K562 (cell line): ENCODE measurements around the gene CCL24. TPM values are rescaled to one million over a fixed set of nuclear protein-coding genes. Genes with fewer than 3 reads are reported as not detected.
"Not testable (repeated sequence)": the region's sequence is repeated elsewhere in the genome, so short reads cannot be mapped to it uniquely, and the experiment has no call there.

Source experiments
- ATAC-seq: fragments of 200-7000 bp; cut with Tn5 transposase; 3 replicates; pipeline ENCODE4 v1.9.1; 2020; ENCODE audit warnings: moderate library complexity
- BruUV-seq: library from RNA; stranded (reverse); fragments of 400-500 nt; replicated peaks from 2 replicates; lab custom pipeline; 2021; lab: Mats Ljungman, UMichigan
- CTCF ChIA-PET: fragments of 300-600 bp; formaldehyde crosslinking; extraction: SDS; loops from one replicate; lab custom pipeline; 2021; ENCODE audit warnings: low intra/inter-chr PET ratio; lab: Yijun Ruan, JAX
- POLR2A ChIA-PET: fragments of 300-600, 350-650 bp; sonication (Branson Sonifier 250); formaldehyde crosslinking; extraction: SDS; loops from one replicate; lab custom pipeline; 2021; ENCODE audit warnings: antibody characterized with exemption, inconsistent platforms; lab: Yijun Ruan, JAX
- DNase-seq, 4 experiments: peaks; one replicate each; pipeline versions ENCODE4 v3.0.0 to v3.0.0-alpha.2; 2011 to 2018; ENCODE audit warnings: low spot score in 3 of 4, mixed read lengths in 3 of 4; ENCODE audit errors: extremely low read depth in 1 of 4
- FAIRE-seq: peaks from 2 replicates; lab custom pipeline; 2011; peaks lifted over from hg19 to GRCh38; lab: Jason Lieb, UNC
- H2AFZ ChIP-seq: 2 replicates; pipeline ENCODE4 v1.6.0; 2011; ENCODE audit warnings: low read depth, low read length, control low read depth, inconsistent platforms
- H3K27ac ChIP-seq: fragments of 200-600 bp; 3 replicates; pipeline ENCODE4 v1.8.0; 2011; ENCODE audit warnings: low read depth, mild to moderate bottlenecking, control low read depth, inconsistent platforms, low read length, moderate library complexity, mixed read lengths; ENCODE audit errors: extremely low read depth
- H3K27me3 ChIP-seq, 2 experiments: fragments of 300-600 bp in 1 of 2; 2 replicates in 1 of 2; 3 replicates in 1 of 2; pipeline versions ENCODE4 v1.6.0 to v1.8.0; 2011; ENCODE audit warnings: inconsistent platforms in 2 of 2, low read length in 2 of 2, mild to moderate bottlenecking in 1 of 2, mixed read lengths in 1 of 2, moderate library complexity in 1 of 2; ENCODE audit not compliant: control insufficient read depth in 2 of 2, insufficient read depth in 2 of 2
- H3K36me3 ChIP-seq: fragments of 300-600 bp; 3 replicates; pipeline ENCODE4 v1.8.0; 2011; ENCODE audit warnings: mild to moderate bottlenecking, low read length, inconsistent platforms; ENCODE audit not compliant: control insufficient read depth, insufficient read depth
- H3K4me1 ChIP-seq, 2 experiments: fragments of 200-600 bp in 1 of 2; replicated peaks in 1 of 2; 2 replicates in 1 of 2; 3 replicates in 1 of 2; pipeline versions ENCODE4 v1.5.1 to v1.8.0; 2011; ENCODE audit warnings: inconsistent platforms in 2 of 2, low read length in 2 of 2, mild to moderate bottlenecking in 1 of 2, mixed read lengths in 1 of 2, moderate library complexity in 1 of 2; ENCODE audit not compliant: control insufficient read depth in 2 of 2, insufficient read depth in 2 of 2
- H3K4me2 ChIP-seq: 2 replicates; pipeline ENCODE4 v1.6.1; 2011; ENCODE audit warnings: low read length, control low read depth, inconsistent platforms, mixed read lengths; ENCODE audit not compliant: insufficient read depth
- H3K4me3 ChIP-seq: fragments of 200-600 bp; sonication (generic), shearing (Covaris generic); 2 replicates; pipeline ENCODE4 v1.5.1; 2016; ENCODE audit warnings: control low read depth, inconsistent platforms
- H3K79me2 ChIP-seq: fragments of 200-600 bp; 3 replicates; pipeline ENCODE4 v1.8.0; 2011; ENCODE audit warnings: low read length, inconsistent platforms; ENCODE audit not compliant: control insufficient read depth, insufficient read depth
- H3K9ac ChIP-seq, 2 experiments: 2 replicates each; pipeline versions ENCODE4 v1.6.0 to v1.6.1; 2011; ENCODE audit warnings: low read depth in 2 of 2, low read length in 2 of 2, control low read depth in 1 of 2, inconsistent platforms in 1 of 2, mild to moderate bottlenecking in 1 of 2, mixed read lengths in 1 of 2; ENCODE audit not compliant: insufficient read depth in 1 of 2
- H3K9me1 ChIP-seq: one replicate; pipeline ENCODE4 v1.6.0; 2011; ENCODE audit warnings: inconsistent platforms, mild to moderate bottlenecking, low read length, moderate library complexity; ENCODE audit not compliant: control insufficient read depth, insufficient read depth
- H3K9me3 ChIP-seq: replicated peaks from 2 replicates; pipeline ENCODE4 v1.5.1; 2011; ENCODE audit warnings: low read depth, low read length, inconsistent platforms; ENCODE audit not compliant: control insufficient read depth, insufficient read depth
- H4K20me1 ChIP-seq: replicated peaks from 2 replicates; pipeline ENCODE4 v1.6.1; 2011; ENCODE audit warnings: low read length, inconsistent platforms, mixed read lengths; ENCODE audit not compliant: control insufficient read depth, insufficient read depth
- CCNT2 ChIP-seq: IDR thresholded peaks from 2 replicates; pipeline ENCODE4 v1.6.1; 2011; ENCODE audit warnings: borderline replicate concordance, low read depth, mild to moderate bottlenecking, moderate library complexity, mixed read lengths, low read length; ENCODE audit not compliant: insufficient read length; ENCODE audit errors: extremely low read depth
- HMG20A ChIP-seq: fragments of 450-650 bp; formaldehyde crosslinking; conservative IDR thresholded peaks from 2 replicates; pipeline ENCODE4 v1.4.0; 2020; ENCODE audit warnings: mild to moderate bottlenecking, mixed read lengths
- PRDM10 ChIP-seq: fragments of 450-650 bp; IDR thresholded peaks from 2 replicates; pipeline ENCODE4 v1.6.1; 2018; ENCODE audit not compliant: partially characterized antibody
- SRSF7 ChIP-seq: fragments of 200-400 bp; formaldehyde crosslinking; optimal IDR thresholded peaks from 2 replicates; pipeline ENCODE3; 2017; ENCODE audit warnings: mild to moderate bottlenecking, low read depth, low read length
- ZKSCAN1 ChIP-seq: fragments of 150-350 bp; IDR thresholded peaks from 2 replicates; pipeline ENCODE4 v1.6.1; 2016; ENCODE audit warnings: low read depth, low read length
- WGBS: fragments of 100-300 bp; shearing (Covaris generic); methylation state at CpG from one replicate; pipeline ENCODE4 v1.1.6; 2016; ENCODE audit warnings: low coverage, mixed read lengths; ENCODE audit not compliant: insufficient coverage; ENCODE audit errors: missing lambda C conversion rate; 5-methylcytosine and 5-hydroxymethylcytosine counted together
- in situ Hi-C: fragments of 300-500 bp; cut with MboI; formaldehyde crosslinking; loops from 4 replicates; pipeline ENCODE4 v1.15.0; 2018; ENCODE audit warnings: inconsistent platforms, mixed read lengths
- intact Hi-C: fragments of 100-400 bp; cut with micrococcal nuclease; formaldehyde crosslinking; loops from 2 replicates; pipeline ENCODE4 v1.14.2; 2022
- polyA plus RNA-seq, 8 experiments: library from polyadenylated mRNA; depleted of rRNA in 4 of 8; stranded (reverse) in 5 of 8; unstranded in 3 of 8; fragments of >200 nt; fragmentation: Nextera tagmentation in 2 of 8; fragmentation: Illumina TruSeq in 1 of 8; extraction: Ambion mirVana in 2 of 8; extraction: Trizol in 1 of 8; gene quantifications; 2 replicates each; pipeline versions ENCODE4 v1.2.1 to v1.2.3, GENCODE V29; 2011 to 2014; ENCODE audit warnings: inconsistent platforms in 1 of 8, missing spikeins in 1 of 8
- total RNA-seq, 7 experiments: library from RNA; depleted of rRNA in 6 of 7; stranded (reverse); fragments of >200 nt in 6 of 7; fragmentation: Illumina TruSeq in 2 of 7; extraction: Trizol in 2 of 7; gene quantifications; 2 replicates each; pipeline versions ENCODE4 v1.2.1 to v1.2.3, GENCODE V29; 2011 to 2021; ENCODE audit warnings: low replicate concordance in 1 of 7

The CCL24 gene
- total and polyA plus RNA-seq, 9 of the 15 experiments (the other 6 are each of a cell fraction or from before 2014, with no cell fraction given): 0.45 to 3.6 (median 0.95) TPM; not detected in 1

- H3K27me3 ChIP-seq: no peaks in the 10 kb centered on the region
- in situ Hi-C loops (no loop called here), intact Hi-C loops (no loop called here)
- ChIA-PET CTCF (no interaction called here), POLR2A (interaction anchor here (0.8 kb wide), 1 partner anchor 16 kb away, joined by 3 read pairs; no protein-coding TSS in a partner anchor)
- H3K9me1 ChIP-seq: no peaks in the 10 kb centered on the region
- H3K36me3 ChIP-seq: no peaks in the 10 kb centered on the region
- no peaks in the 10 kb centered on the region for H3K79me2 ChIP-seq
- no peak overlapping the region for H3K27ac ChIP-seq
- H3K4me1 ChIP-seq: peaks cover 7 to 11% of the 10 kb centered on the region in 2 experiments
- H3K9me3 ChIP-seq: no peaks in the 10 kb centered on the region
- TF ChIP-seq SRSF7 (no peak), ZKSCAN1 (no peak), CCNT2 (no peak), HMG20A (no peak)
- 45% methylated on average over 7 of the region's 7 CpGs for WGBS
- no peak overlapping the region for H3K4me2 ChIP-seq
- BruUV-seq: no TSS peak
- no peak for FAIRE-seq
- H2AFZ ChIP-seq: peak overlapping the region; percentile 17; the same call in 1 of the 2 replicates
- no peak overlapping the region for H3K4me3 ChIP-seq
- no peak for ATAC-seq
- H3K9ac ChIP-seq: no peak overlapping the region
- H4K20me1 ChIP-seq: no peaks in the 10 kb centered on the region
- no peak for DNase-seq
Observed at GRCh38 chr7:75847707-75848106, 34.1 kb upstream of the CCL24 start.

- H3K9me1 ChIP-seq, H3K9me3 ChIP-seq, ATAC-seq, DNase-seq, H3K9ac ChIP-seq, H3K4me2 ChIP-seq, CTCF ChIA-PET, H3K27me3 ChIP-seq, intact Hi-C loops, H3K79me2 ChIP-seq, H3K27ac ChIP-seq, H2AFZ ChIP-seq, FAIRE-seq, in situ Hi-C loops, BruUV-seq, H3K36me3 ChIP-seq, H3K4me3 ChIP-seq, H4K20me1 ChIP-seq: not testable (repeated sequence)
- H3K4me1 ChIP-seq: peaks cover 13 to 20% of the 10 kb centered on the region in 2 experiments
- WGBS: 37% methylated on average over 6 of the region's 6 CpGs
- POLR2A ChIA-PET: interaction anchor here (0.6 kb wide), 1 partner anchor 11 kb away, joined by 3 read pairs; no protein-coding TSS in a partner anchor
- peak; percentile 96 for TF ChIP-seq PRDM10
Observed at GRCh38 chr7:75845132-75845531, 31.5 kb upstream of the CCL24 start.
